HEK293 (cell line): Measurements from ENCODE around the gene ENAH.

Experiments used
- MEIS1 ChIP-seq: sonication (generic); formaldehyde crosslinking; IDR thresholded peaks from 2 replicates; pipeline ENCODE4 v1.8.1; 2022; ENCODE audit warnings: missing genetic modification reagents, mild to moderate bottlenecking, borderline replicate concordance
- REST ChIP-seq: fragments of 450-650 bp; formaldehyde crosslinking; IDR thresholded peaks from 2 replicates; pipeline ENCODE4 v1.5.1; 2016; ENCODE audit warnings: missing biosample characterization, missing genetic modification characterization
- ZBTB8A ChIP-seq: fragments of 450-650 bp; formaldehyde crosslinking; IDR thresholded peaks from 2 replicates; pipeline ENCODE4 v1.5.1; 2016; ENCODE audit warnings: missing biosample characterization, missing genetic modification characterization
- ZFP3 ChIP-seq: fragments of 450-650 bp; formaldehyde crosslinking; IDR thresholded peaks from 2 replicates; pipeline ENCODE4 v1.5.1; 2016; ENCODE audit warnings: low read depth, missing biosample characterization, missing genetic modification characterization

GRCh38 chr1:225678545-225678944 is 25.6 kb upstream of the ENAH start:
- no peak for TF ChIP-seq ZBTB8A (tag by site-specific recombination)
- TF ChIP-seq MEIS1 (CRISPR knock-in tag) = no peak
- no peak for TF ChIP-seq ZFP3 (tag by site-specific recombination)
- no peak for TF ChIP-seq REST (tag by site-specific recombination)
